Caki2 (cell line): ENCODE results near the gene DOCK10. TPM values are rescaled to one million over a fixed set of nuclear protein-coding genes. Genes with fewer than 3 reads are reported as not detected.

Experiments
- DNase-seq: peaks from one replicate; pipeline ENCODE4 v3.0.0-alpha.2; 2015; ENCODE audit warnings: low read depth
- in situ Hi-C: cut with HindIII; loops from 2 replicates; pipeline ENCODE4 v1.10.0; 2016; ENCODE audit warnings: low sequenced_read_pairs, low pct_unique_long_range_greater_than_20kb, mixed read lengths
- total RNA-seq: library from RNA; depleted of rRNA; stranded (reverse); fragments of >200 nt; shearing (Covaris generic); gene quantifications from 2 replicates; pipeline ENCODE4 v1.2.3, GENCODE V29; 2014; ENCODE audit warnings: low replicate concordance

The DOCK10 gene
- total RNA-seq, 1 experiment from 2014 or later = 11.6 TPM

- no peak for DNase-seq
- in situ Hi-C loops = no loop called here
Measured at GRCh38 chr2:224995419-224995818, 46.8 kb downstream of the DOCK10 start.

GRCh38 chr2:224994242-224994823 lies 47.9 kb downstream of the DOCK10 start:
- no peak for DNase-seq
- in situ Hi-C loops = no loop called here

GRCh38 chr2:224990710-224991109 lies 51.6 kb downstream of the DOCK10 start:
- in situ Hi-C loops = no loop called here
- no peak for DNase-seq

- DNase-seq = no peak
- in situ Hi-C loops = no loop called here
Measured at GRCh38 chr2:224987733-224988132, 54.5 kb downstream of the DOCK10 start.

- no peak for DNase-seq
- in situ Hi-C loops = no loop called here
Measured at GRCh38 chr2:224986477-224986876, 55.8 kb downstream of the DOCK10 start.

- in situ Hi-C loops = no loop called here
- DNase-seq = no peak
Measured at GRCh38 chr2:224984637-224985036, 57.6 kb downstream of the DOCK10 start.

GRCh38 chr2:224983712-224984554 lies 58.3 kb downstream of the DOCK10 start:
- DNase-seq = no peak
- in situ Hi-C loops = no loop called here

- no peak for DNase-seq
- in situ Hi-C loops = no loop called here
Measured at GRCh38 chr2:224982910-224983711, 59.2 kb downstream of the DOCK10 start.

GRCh38 chr2:224982226-224982625 lies 60.0 kb downstream of the DOCK10 start:
- DNase-seq = no peak
- in situ Hi-C loops = no loop called here

GRCh38 chr2:224976629-224977525 lies 65.4 kb downstream of the DOCK10 start:
- in situ Hi-C loops = no loop called here

GRCh38 chr2:224975761-224976160 lies 66.5 kb downstream of the DOCK10 start:
- in situ Hi-C loops = no loop called here
- DNase-seq = no peak

More at GRCh38 chr2:224976629-224977525, 65.4 kb downstream of the DOCK10 start:
- no peak for DNase-seq

GRCh38 chr2:224973112-224974016 lies 68.9 kb downstream of the DOCK10 start:
- in situ Hi-C loops = no loop called here
- peak; percentile 70 for DNase-seq

GRCh38 chr2:224971214-224971613 lies 71.1 kb downstream of the DOCK10 start:
- in situ Hi-C loops = no loop called here
- DNase-seq = peak; percentile 2

- DNase-seq = no peak
- in situ Hi-C loops = no loop called here
Measured at GRCh38 chr2:224970311-224970710, 72.0 kb downstream of the DOCK10 start.

- in situ Hi-C loops = no loop called here
- DNase-seq = no peak
Measured at GRCh38 chr2:224969633-224970260, 72.5 kb downstream of the DOCK10 start.

GRCh38 chr2:224969095-224969494 lies 73.2 kb downstream of the DOCK10 start:
- in situ Hi-C loops = no loop called here
- no peak for DNase-seq

GRCh38 chr2:224968051-224968450 lies 74.2 kb downstream of the DOCK10 start:
- no peak for DNase-seq
- in situ Hi-C loops = no loop called here
